Glomerular visceral epithelial cell (primary cell): ENCODE measurements around the gene RPS2.

Experiments
- DNase-seq: peaks from one replicate; pipeline ENCODE4 v3.0.0-alpha.2; 2016; ENCODE audit errors: extremely low spot score

Gene RPS2

GRCh38 chr16:1981398-1981836 lies 16.8 kb upstream of the RPS2 start, which contains the start of gene NOXO1:
Gene NOXO1, minus strand, starts transcription at chr16:1981469. Its CDS starts 290 bp downstream, at chr16:1981179.
- DNase-seq, result no peak

- DNase-seq, result no peak
Observed at GRCh38 chr16:1980770-1981087, 16.1 kb upstream of the RPS2 start.

DNA sequence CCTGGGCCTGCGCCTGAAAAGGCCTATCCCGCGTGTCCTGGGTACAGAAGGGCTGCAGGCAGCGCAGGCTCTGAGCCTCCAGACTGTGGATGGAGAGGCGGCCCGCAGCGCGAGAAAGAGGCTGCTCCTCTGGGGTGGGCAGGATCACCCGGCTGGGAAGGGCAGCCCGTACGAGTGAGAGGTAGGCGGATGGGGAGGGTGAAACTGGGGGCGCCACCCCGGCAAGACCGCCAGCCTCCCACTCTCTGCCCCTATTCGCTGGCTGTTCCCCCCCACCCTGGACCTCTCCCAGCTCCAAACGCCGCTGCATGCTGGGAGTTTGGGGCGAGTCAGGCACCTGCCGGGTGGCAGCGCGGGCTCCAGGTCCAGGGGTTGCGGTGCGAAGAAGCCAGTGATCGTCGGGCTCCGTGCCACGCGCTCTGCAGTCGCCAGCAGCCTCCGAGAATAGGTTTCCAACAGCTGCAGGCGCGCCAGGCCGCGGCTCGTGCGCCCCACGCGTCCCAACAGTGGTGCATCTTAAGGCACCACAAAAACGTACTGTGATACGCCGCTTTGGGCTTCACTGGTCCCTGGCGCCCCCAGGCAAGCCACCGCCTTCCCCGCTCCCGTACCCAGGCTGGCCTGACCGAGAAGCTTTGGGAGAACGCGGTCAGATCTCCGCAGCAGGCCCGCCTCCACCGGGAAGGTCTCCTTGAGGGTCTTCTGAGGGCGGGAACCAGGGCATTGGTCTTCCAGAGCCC lies 15.6 kb upstream of the RPS2 start:
- no peak for DNase-seq

- DNase-seq, result no peak
Observed at GRCh38 chr16:1979271-1980029, 14.8 kb upstream of the RPS2 start.

GRCh38 chr16:1978476-1979120 lies 14.0 kb upstream of the RPS2 start:
- DNase-seq, result no peak

- DNase-seq, result no peak
Observed at GRCh38 chr16:1977875-1978268, 13.2 kb upstream of the RPS2 start.

GRCh38 chr16:1976951-1977874 lies 12.6 kb upstream of the RPS2 start:
- DNase-seq, result no peak

DNA sequence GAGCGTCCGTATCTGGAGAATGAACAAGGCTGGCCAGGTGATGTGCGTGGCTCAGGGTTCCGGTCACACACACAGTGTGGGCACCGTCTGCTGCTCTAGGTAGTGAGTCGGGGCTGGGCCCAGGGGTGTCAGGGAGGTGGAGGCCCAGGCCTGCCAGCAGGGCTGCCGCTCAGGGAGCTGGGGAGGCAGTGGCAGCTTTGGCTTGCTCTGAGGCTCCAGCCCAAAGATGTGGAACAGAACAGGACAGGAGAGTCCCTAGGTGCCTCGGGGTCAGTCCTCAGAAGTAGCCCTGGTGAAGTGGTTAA lies 11.5 kb upstream of the RPS2 start:
- no peak for DNase-seq

GRCh38 chr16:1975432-1976215 lies 11.0 kb upstream of the RPS2 start:
- no peak for DNase-seq

- DNase-seq, result no peak
Observed at GRCh38 chr16:1974157-1975070, 9.8 kb upstream of the RPS2 start.

DNA sequence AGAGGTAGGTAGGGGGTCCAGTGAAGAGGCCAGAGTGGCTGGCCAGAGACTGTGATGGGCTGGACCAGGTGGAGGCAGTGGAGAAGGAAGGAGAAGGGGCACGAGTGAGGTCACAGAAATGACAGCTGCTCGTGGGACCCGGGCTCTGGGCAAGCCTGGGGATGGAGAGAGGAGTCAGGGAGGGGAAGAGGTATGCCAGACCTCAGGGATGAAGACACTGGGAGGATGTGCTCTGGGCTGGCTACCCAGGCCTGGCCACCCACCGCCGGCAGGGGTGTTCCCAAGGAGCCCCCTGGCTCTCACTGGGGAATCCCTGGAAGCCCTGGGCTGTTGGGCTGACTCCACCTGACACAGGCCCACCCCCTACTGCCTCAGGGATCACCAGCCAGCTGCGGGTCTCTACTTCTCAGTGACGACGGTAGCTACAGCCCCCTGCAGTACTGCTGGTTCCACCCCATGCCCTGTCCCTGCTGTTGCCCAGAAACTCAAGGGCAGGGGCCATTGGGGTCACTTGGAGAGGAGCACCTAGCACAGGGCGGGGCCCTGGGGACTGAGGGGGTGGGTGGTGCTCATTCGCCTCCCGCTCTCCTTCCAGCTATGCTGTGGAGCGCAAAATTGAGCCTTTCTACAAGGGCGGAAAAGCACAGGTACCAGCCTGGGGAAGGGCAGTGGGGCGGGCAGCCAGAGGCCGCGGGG lies 9.0 kb upstream of the RPS2 start:
- no peak for DNase-seq

DNA sequence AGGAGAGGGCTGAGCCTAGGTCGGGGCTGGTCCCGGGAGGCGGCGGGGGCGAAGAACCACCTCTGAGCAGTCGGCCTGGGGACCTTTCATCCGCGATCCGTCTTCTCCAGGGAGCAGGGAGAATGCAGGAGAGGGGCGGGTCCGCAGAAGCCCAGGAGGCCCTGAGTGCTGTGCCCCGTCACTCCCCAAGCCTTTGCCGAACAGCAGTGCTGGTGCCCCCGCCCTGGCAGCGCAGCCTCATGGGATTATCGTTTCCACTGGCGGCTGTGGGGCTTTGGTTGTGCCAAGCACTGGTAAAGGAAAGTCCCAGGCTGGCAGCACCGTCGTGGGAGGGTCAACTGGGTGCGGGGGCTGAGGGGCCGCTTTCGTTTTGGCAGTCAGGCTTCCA lies 7.9 kb upstream of the RPS2 start:
- no peak for DNase-seq

DNA sequence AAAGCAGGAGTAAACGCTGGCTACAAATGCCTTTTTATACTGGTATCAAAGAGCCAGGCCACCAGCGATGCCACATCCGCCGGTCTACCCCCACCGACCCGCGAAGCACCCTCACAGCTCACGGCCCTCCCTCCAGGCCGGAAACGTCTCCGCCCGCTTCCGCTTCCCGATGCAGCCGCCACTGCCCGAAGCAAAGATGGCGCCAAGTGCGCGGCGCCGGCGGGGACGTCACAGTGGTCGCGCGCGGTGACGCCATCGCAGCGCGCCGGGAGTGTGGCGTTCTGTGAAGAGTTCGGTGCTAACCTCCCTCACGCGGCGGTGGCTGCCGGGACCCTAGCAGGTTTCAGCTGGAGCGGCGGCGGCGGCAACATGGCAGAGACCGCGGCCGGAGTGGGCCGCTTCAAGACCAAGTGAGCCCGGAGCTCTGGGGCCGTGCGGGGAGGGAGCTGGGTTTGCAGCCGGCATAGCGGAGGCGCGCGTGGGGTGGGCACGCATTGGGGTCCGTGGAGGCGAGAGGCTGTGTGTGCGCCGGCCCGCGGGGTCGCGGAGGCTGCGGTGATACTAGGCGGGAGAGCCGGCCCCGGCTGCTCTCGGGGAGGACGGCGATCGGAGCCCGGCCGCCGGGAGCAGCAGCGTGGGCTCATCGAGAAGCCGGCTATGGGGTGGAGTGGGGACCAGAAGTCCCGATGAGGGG lies 7.3 kb upstream of the RPS2 start, which contains the start of gene TBL3:
TBL3 (plus strand) TSS at position 258 of the 694 bp plus-strand sequence; CDS start at position 370, 112 bp downstream.
- peak; percentile 93 for DNase-seq

DNA sequence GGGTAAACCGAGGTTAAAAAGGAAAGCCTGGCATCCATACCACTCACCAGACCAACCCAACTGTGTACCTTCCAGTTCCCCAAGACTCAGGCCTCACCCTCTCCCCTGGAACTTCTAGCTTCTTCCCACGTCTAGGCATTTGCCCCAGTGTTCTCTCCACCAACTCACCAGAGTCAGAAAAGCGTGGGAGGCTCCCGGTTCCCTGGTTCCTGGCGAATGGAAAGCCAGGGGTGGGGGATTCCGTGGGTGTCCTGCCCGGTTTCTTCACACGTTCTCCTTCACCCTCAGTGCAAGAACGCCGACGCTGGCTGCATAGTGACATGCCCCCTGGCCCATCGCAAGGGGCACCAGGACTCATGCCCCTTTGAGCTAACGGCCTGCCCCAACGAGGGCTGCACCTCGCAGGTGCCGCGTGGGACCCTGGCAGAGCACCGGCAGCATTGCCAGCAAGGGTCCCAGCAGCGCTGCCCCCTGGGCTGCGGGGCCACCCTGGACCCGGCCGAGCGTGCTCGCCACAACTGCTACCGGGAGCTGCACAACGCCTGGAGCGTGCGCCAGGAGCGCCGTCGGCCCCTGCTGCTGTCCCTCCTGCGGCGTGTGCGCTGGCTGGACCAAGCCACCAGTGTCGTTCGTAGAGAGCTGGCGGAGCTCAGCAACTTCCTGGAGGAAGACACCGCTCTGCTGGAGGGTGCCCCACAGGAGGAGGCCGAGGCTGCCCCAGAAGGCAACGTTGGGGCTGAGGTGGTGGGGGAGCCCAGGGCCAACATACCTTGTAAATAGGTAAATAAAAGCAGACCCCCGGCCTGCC lies 3.7 kb upstream of the RPS2 start:
- no peak for DNase-seq

- DNase-seq, result no peak
Observed at GRCh38 chr16:1966460-1966859, 1.8 kb upstream of the RPS2 start, which contains the start of gene RNF151. Gene RNF151, plus strand, starts transcription at chr16:1966856. Its CDS starts 26 bp downstream, at chr16:1966882.

DNA sequence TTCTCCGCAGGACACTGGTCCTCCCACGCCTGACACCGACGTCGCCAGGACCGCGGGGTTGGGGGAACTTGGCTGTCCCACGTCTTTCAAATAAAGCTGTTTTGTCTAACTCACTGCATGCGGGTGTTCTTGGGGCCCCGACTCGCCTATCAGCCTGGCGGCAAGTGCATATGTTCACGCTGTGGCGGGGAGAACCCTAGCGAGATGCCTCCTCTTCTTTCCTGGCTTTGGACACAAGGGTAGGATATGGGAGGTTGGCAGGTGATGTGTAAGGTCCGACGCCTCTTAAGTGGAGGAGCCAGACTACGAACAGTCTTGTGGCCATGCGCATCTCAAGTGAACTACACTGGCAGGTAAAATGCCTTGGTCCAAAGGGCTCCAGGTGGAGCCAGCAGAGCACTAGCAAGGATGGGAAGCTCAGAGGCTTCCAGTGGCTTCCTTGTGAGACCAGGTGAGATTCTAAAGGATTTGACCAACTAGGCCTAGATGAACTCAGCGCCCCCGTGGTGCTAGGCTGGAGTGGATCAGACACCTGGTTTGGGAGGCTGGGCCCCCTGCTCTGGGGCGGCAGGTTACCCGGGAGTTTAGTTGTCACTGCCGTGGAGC lies 873 bp upstream of the RPS2 start:
- no peak for DNase-seq

- no peak for DNase-seq
Observed at GRCh38 chr16:1963806-1964505, 670 bp downstream of the RPS2 start.
